ENCODE measurements around the gene HOXA7.

DNA sequence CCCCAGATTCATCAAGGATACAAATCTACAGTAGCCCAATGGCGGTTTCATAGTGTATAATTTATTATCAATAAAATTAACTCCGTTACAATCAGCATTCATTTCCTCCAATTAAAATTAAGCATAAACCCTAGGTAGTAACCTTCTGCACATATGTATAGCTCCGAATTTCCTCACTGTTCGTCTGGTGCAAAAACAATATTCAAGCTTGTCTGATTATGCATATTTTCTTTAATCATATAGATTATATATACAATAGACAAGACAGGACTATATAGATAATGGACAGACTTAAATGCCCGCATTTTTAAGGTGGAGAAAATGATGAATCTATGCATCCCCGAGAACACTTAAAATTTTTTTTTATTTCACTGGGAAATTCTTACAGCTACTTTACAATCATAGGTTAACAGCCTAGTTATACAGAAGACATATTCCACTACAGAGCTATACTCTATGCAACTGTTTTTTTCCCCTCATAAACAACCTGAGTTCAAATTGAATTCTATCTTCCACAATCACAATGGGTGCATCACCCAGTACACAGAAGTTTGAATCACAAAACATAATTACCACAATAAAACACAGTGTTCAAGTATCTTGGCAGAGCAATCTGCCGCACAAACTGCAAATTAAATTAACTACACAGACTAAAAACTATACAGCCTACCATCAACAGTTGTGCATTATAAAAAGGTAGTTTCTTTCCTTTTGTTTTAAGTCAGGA is 6.2 kb upstream of the HOXA7 start:
- TF ChIP-seq, protein P1, sequence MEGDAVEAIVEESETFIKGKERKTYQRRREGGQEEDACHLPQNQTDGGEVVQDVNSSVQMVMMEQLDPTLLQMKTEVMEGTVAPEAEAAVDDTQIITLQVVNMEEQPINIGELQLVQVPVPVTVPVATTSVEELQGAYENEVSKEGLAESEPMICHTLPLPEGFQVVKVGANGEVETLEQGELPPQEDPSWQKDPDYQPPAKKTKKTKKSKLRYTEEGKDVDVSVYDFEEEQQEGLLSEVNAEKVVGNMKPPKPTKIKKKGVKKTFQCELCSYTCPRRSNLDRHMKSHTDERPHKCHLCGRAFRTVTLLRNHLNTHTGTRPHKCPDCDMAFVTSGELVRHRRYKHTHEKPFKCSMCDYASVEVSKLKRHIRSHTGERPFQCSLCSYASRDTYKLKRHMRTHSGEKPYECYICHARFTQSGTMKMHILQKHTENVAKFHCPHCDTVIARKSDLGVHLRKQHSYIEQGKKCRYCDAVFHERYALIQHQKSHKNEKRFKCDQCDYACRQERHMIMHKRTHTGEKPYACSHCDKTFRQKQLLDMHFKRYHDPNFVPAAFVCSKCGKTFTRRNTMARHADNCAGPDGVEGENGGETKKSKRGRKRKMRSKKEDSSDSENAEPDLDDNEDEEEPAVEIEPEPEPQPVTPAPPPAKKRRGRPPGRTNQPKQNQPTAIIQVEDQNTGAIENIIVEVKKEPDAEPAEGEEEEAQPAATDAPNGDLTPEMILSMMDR (IDR thresholded peaks at IDR 0.05; ENCODE audit: borderline replicate concordance, extremely low read depth, low read length, poor library complexity, severe bottlenecking) = no peak
- no peak for TF ChIP-seq EZH2 (IDR thresholded peaks at IDR 0.05; ENCODE audit: borderline replicate concordance, low read depth, low read length, severe bottlenecking)
